ENCODE measurements around the gene CDH4. TPM values are rescaled to one million over a fixed set of nuclear protein-coding genes. Genes with fewer than 3 reads are reported as not detected.

Gene CDH4
- total RNA-seq, 1 experiment from 2014 or later = not detected

GRCh38 chr20:61281286-61281795, 29.3 kb downstream of the CDH4 start:
- in situ Hi-C loops (cut with HindIII; ENCODE audit: low pct_unique_long_range_greater_than_20kb, low sequenced_read_pairs) = no loop called here
- intact Hi-C loops (cut with micrococcal nuclease; ENCODE audit: unreplicated experiment) = no loop called here
- Histone ChIP-seq H3K27ac (ENCODE audit: low read length) (no peak overlapping the region), H3K9me3 (ENCODE audit: control insufficient read depth, insufficient read depth, low read depth, low read length) (no peaks in the 10 kb centered on the region), H3K4me1 (ENCODE audit: control insufficient read depth, insufficient read depth, low read length) (no peaks in the 10 kb centered on the region), H3K36me3 (ENCODE audit: control insufficient read depth, insufficient read depth, low read length) (no peaks in the 10 kb centered on the region), H3K4me3 (ENCODE audit: low read depth in 2 of 2, low read length in 2 of 2) (no peak overlapping the region), H3K27me3 (ENCODE audit: control insufficient read depth, insufficient read depth, low read length) (no peaks in the 10 kb centered on the region; the same call in 1 of the 2 replicates)
- DNase-seq (ENCODE audit: low read depth, low spot score) (no peak), ATAC-seq (no peak)
- no peak for TF ChIP-seq SIN3A (IDR thresholded peaks at IDR 0.05; ENCODE audit: borderline replicate concordance, insufficient read depth, low read depth, low read length)
- no peak for TF ChIP-seq TCF7L2 (IDR thresholded peaks at IDR 0.05; ENCODE audit: low read depth, low read length)
- TF ChIP-seq POLR2AphosphoS5 (IDR thresholded peaks at IDR 0.05; ENCODE audit: low read depth, low read length) = no peak
- TF ChIP-seq REST (IDR thresholded peaks at IDR 0.05; ENCODE audit: insufficient read depth in 1 of 2, low read depth in 2 of 2, low read length in 1 of 2) = no peak
- TF ChIP-seq CTCF (IDR thresholded peaks at IDR 0.05) = no peak
- POLR2A ChIA-PET = no interaction called here
- CTCF ChIA-PET = no interaction called here
- no TSS peak for BruUV-seq (replicated peaks)

GRCh38 chr20:61284752-61285151, 32.7 kb downstream of the CDH4 start:
- no peaks in the 10 kb centered on the region for H3K36me3 ChIP-seq (ENCODE audit: control insufficient read depth, insufficient read depth, low read length)
- no peak overlapping the region for H3K27ac ChIP-seq (ENCODE audit: low read length)
- intact Hi-C loops (cut with micrococcal nuclease; ENCODE audit: unreplicated experiment) (no loop called here), in situ Hi-C loops (cut with HindIII; ENCODE audit: low pct_unique_long_range_greater_than_20kb, low sequenced_read_pairs) (no loop called here)
- ChIA-PET POLR2A (no interaction called here), CTCF (no interaction called here)
- BruUV-seq (replicated peaks) = no TSS peak
- no peaks in the 10 kb centered on the region for H3K4me1 ChIP-seq (ENCODE audit: control insufficient read depth, insufficient read depth, low read length)
- DNase-seq (ENCODE audit: low read depth, low spot score) = no peak
- no peaks in the 10 kb centered on the region for H3K9me3 ChIP-seq (ENCODE audit: control insufficient read depth, insufficient read depth, low read depth, low read length)
- H3K4me3 ChIP-seq (ENCODE audit: low read depth in 2 of 2, low read length in 2 of 2) = no peak overlapping the region
- TF ChIP-seq SIN3A (IDR thresholded peaks at IDR 0.05; ENCODE audit: borderline replicate concordance, insufficient read depth, low read depth, low read length) (no peak), REST (IDR thresholded peaks at IDR 0.05; ENCODE audit: insufficient read depth in 1 of 2, low read depth in 2 of 2, low read length in 1 of 2) (no peak), CTCF (IDR thresholded peaks at IDR 0.05) (no peak), TCF7L2 (IDR thresholded peaks at IDR 0.05; ENCODE audit: low read depth, low read length) (no peak), POLR2AphosphoS5 (IDR thresholded peaks at IDR 0.05; ENCODE audit: low read depth, low read length) (no peak)
- no peaks in the 10 kb centered on the region; the same call in 1 of the 2 replicates for H3K27me3 ChIP-seq (ENCODE audit: control insufficient read depth, insufficient read depth, low read length)
- no peak for ATAC-seq
